ENCODE data around the gene STOML1. TPM values are rescaled to one million over a fixed set of nuclear protein-coding genes. Genes with fewer than 3 reads are reported as not detected.

STOML1 gene
- total RNA-seq, 6 experiments from 2014 or later, result 7.2 to 12.7 (median 8.3) TPM

GRCh38 chr15:73950479-73950830, 41.6 kb downstream of the STOML1 start:
- Histone ChIP-seq H3K27me3 (no peaks in the 10 kb centered on the region), H3K4me3 (no peak overlapping the region), H3K27ac (no peak overlapping the region), H3K9me3 (no peaks in the 10 kb centered on the region), H3K36me3 (no peaks in the 10 kb centered on the region), H3K4me1 (no peaks in the 10 kb centered on the region)
- TF ChIP-seq POLR2A (IDR thresholded peaks at IDR 0.05), result no peak
- TF ChIP-seq, protein P1, sequence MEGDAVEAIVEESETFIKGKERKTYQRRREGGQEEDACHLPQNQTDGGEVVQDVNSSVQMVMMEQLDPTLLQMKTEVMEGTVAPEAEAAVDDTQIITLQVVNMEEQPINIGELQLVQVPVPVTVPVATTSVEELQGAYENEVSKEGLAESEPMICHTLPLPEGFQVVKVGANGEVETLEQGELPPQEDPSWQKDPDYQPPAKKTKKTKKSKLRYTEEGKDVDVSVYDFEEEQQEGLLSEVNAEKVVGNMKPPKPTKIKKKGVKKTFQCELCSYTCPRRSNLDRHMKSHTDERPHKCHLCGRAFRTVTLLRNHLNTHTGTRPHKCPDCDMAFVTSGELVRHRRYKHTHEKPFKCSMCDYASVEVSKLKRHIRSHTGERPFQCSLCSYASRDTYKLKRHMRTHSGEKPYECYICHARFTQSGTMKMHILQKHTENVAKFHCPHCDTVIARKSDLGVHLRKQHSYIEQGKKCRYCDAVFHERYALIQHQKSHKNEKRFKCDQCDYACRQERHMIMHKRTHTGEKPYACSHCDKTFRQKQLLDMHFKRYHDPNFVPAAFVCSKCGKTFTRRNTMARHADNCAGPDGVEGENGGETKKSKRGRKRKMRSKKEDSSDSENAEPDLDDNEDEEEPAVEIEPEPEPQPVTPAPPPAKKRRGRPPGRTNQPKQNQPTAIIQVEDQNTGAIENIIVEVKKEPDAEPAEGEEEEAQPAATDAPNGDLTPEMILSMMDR (IDR thresholded peaks at IDR 0.05), result no peak
- ATAC-seq (no peak), DNase-seq (no peak)
- intact Hi-C loops (cut with DNase I), result no loop called here

GRCh38 chr15:73949496-73949895, 42.6 kb downstream of the STOML1 start:
- Histone ChIP-seq H3K27ac (no peak overlapping the region), H3K4me3 (no peak overlapping the region), H3K36me3 (no peaks in the 10 kb centered on the region), H3K9me3 (no peaks in the 10 kb centered on the region), H3K27me3 (no peaks in the 10 kb centered on the region), H3K4me1 (no peaks in the 10 kb centered on the region)
- no peak for TF ChIP-seq POLR2A (IDR thresholded peaks at IDR 0.05)
- TF ChIP-seq, protein P1 (IDR thresholded peaks at IDR 0.05), result no peak
- whole genome bisulfite sequencing (ENCODE audit: insufficient coverage, low coverage, low lambda C conversion rate, missing lambda C conversion rate), result 84% methylated on average over 9 of the region's 10 CpGs
- ATAC-seq (no peak), DNase-seq (no peak)
- intact Hi-C loops (cut with DNase I), result no loop called here

- Histone ChIP-seq H3K27ac (no peak overlapping the region), H3K4me3 (no peak overlapping the region), H3K27me3 (no peaks in the 10 kb centered on the region), H3K4me1 (no peaks in the 10 kb centered on the region), H3K9me3 (no peaks in the 10 kb centered on the region), H3K36me3 (no peaks in the 10 kb centered on the region)
- ATAC-seq (no peak), DNase-seq (no peak)
- WGBS (ENCODE audit: insufficient coverage, low coverage, low lambda C conversion rate, missing lambda C conversion rate), result 80% methylated on average over 3 of the region's 4 CpGs
- intact Hi-C loops (cut with DNase I), result no loop called here
- TF ChIP-seq, protein P1 (IDR thresholded peaks at IDR 0.05), result no peak
- TF ChIP-seq POLR2A (IDR thresholded peaks at IDR 0.05), result no peak
Observed at GRCh38 chr15:73948982-73949381, 43.1 kb downstream of the STOML1 start.

DNA sequence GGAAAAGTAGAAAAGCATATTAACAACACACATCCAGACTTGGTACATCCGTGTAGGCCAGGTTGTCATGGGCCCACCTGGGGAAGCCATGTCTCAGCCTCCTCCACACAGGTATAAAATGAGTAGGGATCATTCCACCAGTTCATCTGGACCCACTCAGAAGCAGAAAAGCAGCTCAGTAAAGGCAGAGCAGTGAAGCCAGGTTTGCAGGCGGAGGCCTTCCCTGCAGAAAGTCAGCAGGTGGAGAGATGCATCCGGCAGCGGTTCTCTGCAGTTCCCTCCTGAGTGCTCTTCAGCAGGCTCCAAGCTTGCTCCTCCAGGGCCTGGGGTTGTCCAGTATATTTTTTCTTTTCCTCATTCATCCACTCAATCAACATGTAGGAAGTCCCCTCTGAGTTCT, 43.7 kb downstream of the STOML1 start:
- no peaks in the 10 kb centered on the region for H3K4me1 ChIP-seq
- no peaks in the 10 kb centered on the region for H3K9me3 ChIP-seq
- H3K27me3 ChIP-seq, result no peaks in the 10 kb centered on the region
- WGBS (ENCODE audit: insufficient coverage, low coverage, low lambda C conversion rate, missing lambda C conversion rate), result 83% methylated on average over 1 of the region's 4 CpGs
- TF ChIP-seq, protein P1 (IDR thresholded peaks at IDR 0.05), result no peak
- no peak for TF ChIP-seq POLR2A (IDR thresholded peaks at IDR 0.05)
- ATAC-seq (no peak), DNase-seq (no peak)
- H3K27ac ChIP-seq, result no peak overlapping the region
- intact Hi-C loops (cut with DNase I), result no loop called here
- H3K4me3 ChIP-seq, result no peak overlapping the region
- no peaks in the 10 kb centered on the region for H3K36me3 ChIP-seq

DNA sequence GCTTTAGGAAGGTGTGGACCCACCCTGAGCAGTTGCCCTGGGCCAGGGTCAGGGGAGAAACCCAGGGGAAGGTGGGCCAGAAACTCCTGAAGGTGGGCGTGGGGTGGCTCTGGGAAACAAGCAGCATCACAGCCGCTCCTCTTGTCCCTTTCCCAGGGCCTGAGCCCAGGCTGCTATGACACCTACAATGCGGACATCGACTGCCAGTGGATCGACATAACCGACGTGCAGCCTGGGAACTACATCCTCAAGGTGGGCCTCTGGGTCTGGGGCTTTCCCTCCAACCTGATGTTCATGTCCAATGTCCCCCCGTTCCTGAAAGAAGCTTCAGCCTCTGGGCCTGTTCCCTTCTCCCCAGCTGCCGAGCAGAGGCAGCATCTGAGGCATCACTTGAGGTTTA, 44.4 kb downstream of the STOML1 start:
- DNase-seq, result no peak
- ATAC-seq, result no peak
- Histone ChIP-seq H3K4me3 (no peak overlapping the region), H3K36me3 (no peaks in the 10 kb centered on the region), H3K27me3 (no peaks in the 10 kb centered on the region), H3K9me3 (no peaks in the 10 kb centered on the region), H3K4me1 (no peaks in the 10 kb centered on the region), H3K27ac (no peak overlapping the region)
- TF ChIP-seq POLR2A (IDR thresholded peaks at IDR 0.05), result no peak
- TF ChIP-seq, protein P1 (IDR thresholded peaks at IDR 0.05), result no peak
- intact Hi-C loops (cut with DNase I), result no loop called here
- WGBS (ENCODE audit: insufficient coverage, low coverage, low lambda C conversion rate, missing lambda C conversion rate), result 65% methylated on average over 2 of the region's 9 CpGs
